ENCODE results near the gene LONRF2.

GRCh38 chr2:100350661-100351185, 28.4 kb upstream of the LONRF2 start:
- TF ChIP-seq EZH2 (IDR thresholded peaks at IDR 0.05; ENCODE audit: insufficient read depth, poor library complexity, severe bottlenecking) (no peak), EZH2phosphoT487 (IDR thresholded peaks at IDR 0.05; ENCODE audit: insufficient read depth, low read depth) (no peak)

Measured in GM23248 (cell line).